Ecto neural progenitor cell (in vitro differentiated cells): ENCODE results near the gene GAK.

Source experiments
- DNase-seq: peaks from one replicate; pipeline ENCODE4 v3.0.0-alpha.2; 2018; ENCODE audit warnings: low spot score

Gene GAK

GRCh38 chr4:888029-888428, 44.1 kb downstream of the GAK start:
- DNase-seq = no peak

- DNase-seq = no peak
These were observed 44.9 kb downstream of the GAK start for GRCh38 chr4:887034-887763.

- no peak for DNase-seq
These were observed 45.9 kb downstream of the GAK start for GRCh38 chr4:886244-886643.

- DNase-seq = no peak
These were observed 46.8 kb downstream of the GAK start for GRCh38 chr4:885353-885752.

GRCh38 chr4:884896-885295, 47.2 kb downstream of the GAK start:
- DNase-seq = no peak

GRCh38 chr4:884259-884658, 47.9 kb downstream of the GAK start:
- DNase-seq = no peak

GRCh38 chr4:883377-884095, 48.6 kb downstream of the GAK start:
- DNase-seq = no peak

GRCh38 chr4:882646-883045, 49.5 kb downstream of the GAK start:
- no peak for DNase-seq

GRCh38 chr4:881709-882108, 50.4 kb downstream of the GAK start:
- no peak for DNase-seq

GRCh38 chr4:880684-881405, 51.3 kb downstream of the GAK start:
- no peak for DNase-seq

GRCh38 chr4:879729-880077, 52.4 kb downstream of the GAK start:
- DNase-seq = no peak

- no peak for DNase-seq
These were observed 53.1 kb downstream of the GAK start for GRCh38 chr4:878796-879728.

- DNase-seq = no peak
These were observed 54.6 kb downstream of the GAK start for GRCh38 chr4:877502-877901.

GRCh38 chr4:876780-877179, 55.3 kb downstream of the GAK start:
- DNase-seq = no peak

- no peak for DNase-seq
These were observed 56.2 kb downstream of the GAK start for GRCh38 chr4:875818-876423.

GRCh38 chr4:874971-875817, 56.9 kb downstream of the GAK start:
- no peak for DNase-seq

- DNase-seq = no peak
These were observed 58.1 kb downstream of the GAK start for GRCh38 chr4:874056-874455.

- DNase-seq = no peak
These were observed 59.7 kb downstream of the GAK start for GRCh38 chr4:872241-872981.

- DNase-seq = no peak
These were observed 60.6 kb downstream of the GAK start for GRCh38 chr4:871484-871883.

- no peak for DNase-seq
These were observed 61.2 kb downstream of the GAK start for GRCh38 chr4:870951-871350.
